NCI-H1417 (cell line): ENCODE data around the gene PHF8.

ENCODE experiments used
- DNase-seq, 3 experiments: peaks; one replicate each; lab custom pipeline; 2025; lab: John Stamatoyannopoulos, UW

Gene PHF8

GRCh38 chrX:54044126-54044876 is at the start of gene PHF8:
PHF8 (minus strand) TSS chrX:54044473; CDS start chrX:54042728, 1,745 bp downstream.
- peak; percentile 93 to 98 (median 94) for DNase-seq

DNA sequence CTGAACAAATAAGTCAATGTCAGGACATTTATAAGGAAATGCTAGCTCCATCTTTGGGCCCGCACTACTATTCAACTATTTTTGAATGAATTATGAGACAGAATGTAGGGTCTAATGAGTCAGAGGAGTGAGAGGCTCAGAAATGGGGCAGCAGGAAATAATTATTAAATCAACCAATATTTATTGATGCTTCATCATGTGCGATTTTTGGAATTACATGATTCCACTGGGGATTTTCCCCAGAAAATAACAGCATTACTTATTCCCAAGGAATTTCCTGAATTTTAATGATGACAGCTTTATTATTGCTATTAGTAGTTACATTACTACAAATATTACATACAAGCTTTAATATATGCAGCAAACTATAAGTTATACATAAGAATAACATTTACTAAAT is 49.3 kb upstream of the PHF8 start:
- no peak for DNase-seq

DNA sequence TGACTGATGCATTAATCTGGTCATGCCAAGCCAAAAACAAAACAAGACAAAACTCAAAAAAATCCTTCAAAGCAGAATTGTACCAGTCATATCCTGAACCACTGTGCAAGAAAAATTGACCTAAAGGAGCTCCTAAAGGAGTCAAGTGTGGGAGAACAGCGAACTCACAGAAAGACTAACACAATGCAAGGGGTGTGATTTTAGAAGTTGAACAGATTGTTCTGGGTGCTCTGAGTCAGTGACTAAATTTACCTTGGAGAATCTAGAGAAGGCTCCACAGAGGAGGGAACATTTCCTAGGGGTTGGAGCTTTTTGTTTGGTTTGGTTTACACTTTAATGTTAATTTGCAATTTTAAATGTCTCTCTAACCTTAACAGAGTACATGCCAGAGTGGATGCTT is 48.9 kb upstream of the PHF8 start:
- no peak for DNase-seq

GRCh38 chrX:54090880-54091279 is 46.6 kb upstream of the PHF8 start:
- DNase-seq = no peak

DNA sequence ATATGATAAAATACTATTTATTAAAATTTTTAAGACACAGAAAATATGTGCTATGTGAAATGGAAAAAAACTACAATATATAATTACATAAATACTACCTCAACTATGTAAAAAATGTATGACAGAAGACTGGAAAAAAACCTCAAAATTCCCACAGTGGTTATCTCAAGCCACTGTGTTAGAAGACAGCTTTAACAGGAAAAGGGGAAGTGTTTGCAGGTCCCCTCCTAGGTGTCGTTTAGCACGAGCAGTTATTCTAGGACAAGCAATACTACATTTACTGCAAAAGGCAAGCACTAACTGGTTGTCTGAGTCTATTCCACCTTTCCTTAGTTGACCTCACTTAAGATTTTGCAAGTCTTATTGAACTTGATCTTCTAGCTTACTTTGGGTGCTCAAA is 44.9 kb upstream of the PHF8 start:
- DNase-seq = no peak

DNA sequence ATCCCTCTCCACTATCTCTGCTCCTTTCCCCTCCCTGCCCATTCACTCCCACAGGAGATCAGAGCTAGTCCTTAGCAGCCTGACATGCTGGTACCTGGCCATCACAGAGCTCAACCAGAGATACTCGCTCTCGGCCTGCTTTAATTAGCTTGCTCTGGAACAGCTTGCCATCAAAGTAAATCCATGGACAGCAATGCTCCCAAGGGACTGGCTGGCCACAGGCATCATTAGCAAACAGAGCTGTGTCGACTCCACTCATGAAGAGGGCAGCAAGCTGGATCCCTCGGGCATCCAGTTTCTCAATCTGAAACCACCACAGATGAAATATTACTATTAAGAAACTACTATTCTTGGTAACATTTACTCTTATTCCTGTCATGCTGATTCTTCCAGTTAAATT is 43.4 kb upstream of the PHF8 start:
- no peak for DNase-seq

DNA sequence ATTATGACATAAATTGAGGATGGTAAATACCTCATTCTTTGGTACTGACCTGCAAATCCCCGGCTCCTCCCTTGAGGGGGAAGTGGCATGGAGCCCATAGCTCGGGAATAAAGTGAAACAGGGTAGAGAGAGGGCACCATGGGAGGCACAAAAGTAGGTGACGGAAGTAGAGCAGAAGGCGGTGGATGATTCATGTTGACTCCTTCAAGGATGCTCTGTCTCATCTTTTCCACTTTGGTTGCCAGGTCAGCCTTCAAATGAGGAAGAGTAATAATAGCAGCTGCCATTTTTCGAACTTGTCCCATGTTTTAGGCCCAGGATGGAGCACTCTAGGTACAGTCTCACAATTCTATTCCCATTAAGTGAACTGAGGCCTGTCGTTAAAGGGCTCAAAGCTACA is 41.4 kb upstream of the PHF8 start:
- no peak for DNase-seq

DNA sequence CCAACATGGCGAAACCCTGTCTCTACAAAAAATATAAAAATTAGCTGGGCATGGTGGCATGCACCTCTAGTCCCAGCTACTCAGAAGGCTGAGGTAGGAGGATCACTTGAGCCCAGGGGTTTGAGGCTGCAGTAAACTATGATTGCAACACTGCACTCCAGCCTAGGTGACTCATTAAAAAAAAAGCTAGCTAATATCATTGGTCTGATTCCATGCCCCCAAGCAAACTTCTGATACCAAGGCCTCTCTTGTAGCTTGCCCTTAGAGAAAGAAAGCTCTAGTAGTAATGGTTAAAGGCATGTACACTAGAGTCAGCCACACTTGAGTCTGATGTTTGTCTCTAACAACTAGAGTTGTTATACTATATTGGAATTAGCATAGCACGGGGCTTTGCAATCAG is 32.6 kb upstream of the PHF8 start:
- DNase-seq = no peak

DNA sequence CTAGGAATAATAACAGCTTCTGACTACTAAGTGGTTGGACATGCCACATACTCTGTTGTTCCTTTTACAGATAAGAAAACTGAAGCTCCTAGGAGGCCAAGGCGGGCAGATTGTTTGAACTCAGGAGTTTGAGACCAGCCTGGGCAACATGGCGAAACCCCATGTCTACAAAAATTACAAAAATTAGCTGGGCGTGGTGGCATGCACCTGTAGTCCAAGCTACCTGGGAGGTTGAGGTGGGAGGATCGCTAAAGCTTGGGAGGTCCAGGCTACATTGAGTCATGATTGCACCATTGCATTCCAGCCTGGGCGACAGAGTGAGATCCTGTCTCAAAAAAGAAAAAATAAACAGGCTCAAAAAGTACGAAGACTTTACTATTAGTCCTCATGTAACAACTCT is 30.6 kb upstream of the PHF8 start:
- no peak for DNase-seq

GRCh38 chrX:54067766-54068165 is 23.5 kb upstream of the PHF8 start:
- no peak for DNase-seq

DNA sequence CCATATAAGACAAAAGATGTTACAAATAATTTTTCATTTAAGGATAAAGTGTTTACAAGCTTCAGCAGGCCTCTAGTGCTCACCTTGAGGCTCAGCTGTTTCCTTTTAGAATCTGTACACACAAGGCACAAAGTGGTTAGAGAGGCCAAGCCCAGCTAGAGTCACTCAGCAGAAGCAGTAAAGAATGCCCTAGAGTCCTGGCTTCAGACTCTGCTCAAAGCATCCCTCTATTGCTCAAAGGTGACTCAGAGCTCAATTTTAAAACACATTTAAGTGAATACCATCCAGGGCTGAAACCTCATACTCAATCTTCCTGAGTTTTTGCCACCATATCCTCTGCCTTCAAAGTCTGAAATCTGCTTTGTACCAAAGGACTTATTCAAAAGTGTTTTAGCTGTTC is 22.6 kb upstream of the PHF8 start:
- no peak for DNase-seq

DNA sequence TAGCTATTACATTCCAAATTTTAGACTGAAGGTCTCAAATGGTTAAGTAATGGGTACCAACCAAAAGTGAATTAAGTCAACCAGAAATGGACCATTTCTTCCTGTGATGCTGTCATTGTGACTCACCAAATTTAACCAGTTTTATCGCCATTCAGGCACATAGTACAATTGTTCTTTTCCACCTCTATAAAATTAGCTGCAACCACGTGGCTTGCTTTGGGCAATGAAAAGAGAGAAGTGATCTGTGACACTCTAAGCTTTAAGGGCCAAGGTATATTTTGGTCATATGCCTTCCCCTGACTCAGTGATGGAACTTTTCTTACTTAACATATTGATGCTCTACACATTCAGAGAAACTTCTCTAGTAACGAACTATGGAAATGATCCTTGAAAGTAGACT is 20.3 kb upstream of the PHF8 start:
- DNase-seq = no peak

GRCh38 chrX:54063361-54063760 is 19.1 kb upstream of the PHF8 start:
- DNase-seq = no peak

GRCh38 chrX:54049801-54050200 is 5.5 kb upstream of the PHF8 start:
- DNase-seq = no peak

- DNase-seq = no peak
Measured at GRCh38 chrX:54048412-54048811, 4.1 kb upstream of the PHF8 start.

DNA sequence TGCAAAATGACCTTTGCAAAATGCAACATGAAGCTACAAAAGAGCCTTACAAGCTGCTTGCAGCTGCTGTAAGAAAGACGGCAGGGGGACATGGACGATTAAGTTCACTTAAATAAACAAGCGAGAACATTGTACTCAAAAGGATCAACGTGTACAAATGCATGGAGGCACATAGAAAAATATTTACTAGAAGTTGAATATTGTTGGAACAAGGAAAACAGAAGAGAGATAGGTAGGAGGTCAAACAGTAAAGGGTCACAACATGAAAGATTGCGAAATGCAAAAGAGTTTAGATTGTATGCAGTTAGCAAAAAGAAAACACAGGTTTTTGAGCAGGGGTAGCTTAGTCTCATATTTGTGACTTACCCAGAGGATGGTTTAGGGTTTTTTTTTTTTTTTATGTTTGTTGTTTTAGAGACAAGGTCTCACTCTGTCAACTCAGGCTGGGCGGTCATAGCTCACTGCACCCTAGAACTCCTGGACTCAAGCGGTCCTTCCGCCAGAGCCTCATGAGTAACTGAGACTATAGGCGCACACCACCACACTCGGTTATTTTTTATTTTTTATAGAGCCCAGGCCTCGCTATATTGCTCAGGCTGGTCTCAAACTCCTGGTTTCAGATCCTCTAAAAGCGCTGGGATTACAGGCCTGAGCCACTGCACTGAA is 1.4 kb upstream of the PHF8 start:
- peak in 1 of 3 experiments; percentile 3 for DNase-seq

GRCh38 chrX:54044877-54045338 is 635 bp upstream of the PHF8 start:
- DNase-seq = peak in 1 of 3 experiments; percentile 85

GRCh38 chrX:54043541-54044125 is 640 bp downstream of the PHF8 start:
- DNase-seq = peak in 2 of 3 experiments; percentile 27 to 84

GRCh38 chrX:54043056-54043455 is 1.2 kb downstream of the PHF8 start:
- peak in 2 of 3 experiments; percentile 38 to 53 for DNase-seq

- peak; percentile 4 to 63 (median 38) for DNase-seq
Measured at GRCh38 chrX:54042609-54043021, 1.7 kb downstream of the PHF8 start.

- DNase-seq = peak in 2 of 3 experiments; percentile 20 to 73
Measured at GRCh38 chrX:54030329-54030728, 13.9 kb downstream of the PHF8 start.

GRCh38 chrX:54029529-54030143 is 14.6 kb downstream of the PHF8 start:
- peak; percentile 8 to 65 (median 12) for DNase-seq

- no peak for DNase-seq
Measured at GRCh38 chrX:54024350-54024749, 19.9 kb downstream of the PHF8 start.
